Bronchial epithelial cell (primary cell): Measurements from ENCODE around the gene MRPS27. TPM values are rescaled to one million over a fixed set of nuclear protein-coding genes. Genes with fewer than 3 reads are reported as not detected.
"Not testable (repeated sequence)": the region's sequence is repeated elsewhere in the genome, so short reads cannot be mapped to it uniquely, and the experiment has no call there.

Experiments used
- DNase-seq: peaks from one replicate; pipeline ENCODE4 v3.0.0-alpha.2; 2010; ENCODE audit warnings: low read depth
- FAIRE-seq: peaks from 2 replicates; lab custom pipeline; 2011; peaks lifted over from hg19 to GRCh38; lab: Jason Lieb, UNC
- H3K27me3 ChIP-seq: 2 replicates; pipeline ENCODE4 v1.5.1; 2011; ENCODE audit warnings: low read length; ENCODE audit not compliant: control insufficient read depth, insufficient read depth
- H3K36me3 ChIP-seq: 2 replicates; pipeline ENCODE4 v1.5.1; 2011; ENCODE audit warnings: low read length; ENCODE audit not compliant: control insufficient read depth, insufficient read depth
- H3K4me3 ChIP-seq: 2 replicates; pipeline ENCODE4 v1.5.1; 2011; ENCODE audit warnings: mild to moderate bottlenecking, low read depth, low read length, control low read depth
- CTCF ChIP-seq: IDR thresholded peaks from 2 replicates; pipeline ENCODE4 v1.5.1; 2011; ENCODE audit warnings: mild to moderate bottlenecking, moderate library complexity, low read length, control low read depth, inconsistent platforms; ENCODE audit not compliant: insufficient read depth, severe bottlenecking
- total RNA-seq: library from RNA; depleted of rRNA; stranded (reverse); fragments of >200 nt; gene quantifications from 2 replicates; pipeline ENCODE4 v1.2.1, GENCODE V29; 2014

The MRPS27 gene
- total RNA-seq, 1 donor from 2014 or later: 53.4 TPM

- no peak for TF ChIP-seq CTCF
- FAIRE-seq: no peak
- no peak overlapping the region for H3K4me3 ChIP-seq
- H3K36me3 ChIP-seq: no peaks in the 10 kb centered on the region
- peak; percentile 13 for DNase-seq
- H3K27me3 ChIP-seq: no peaks in the 10 kb centered on the region
Measured at GRCh38 chr5:72179816-72180440, 140.1 kb downstream of the MRPS27 start.

- no peak for TF ChIP-seq CTCF
- DNase-seq: peak; percentile 61
- H3K36me3 ChIP-seq: no peaks in the 10 kb centered on the region
- H3K27me3 ChIP-seq: no peaks in the 10 kb centered on the region
- H3K4me3 ChIP-seq: no peak overlapping the region
- FAIRE-seq: no peak
Measured at GRCh38 chr5:72179028-72179815, 140.8 kb downstream of the MRPS27 start.

- TF ChIP-seq CTCF: no peak
- no peak for DNase-seq
- Histone ChIP-seq H3K36me3 (no peaks in the 10 kb centered on the region), H3K4me3 (no peak overlapping the region), H3K27me3 (no peaks in the 10 kb centered on the region)
- FAIRE-seq: no peak
Measured at GRCh38 chr5:72177538-72177937, 142.5 kb downstream of the MRPS27 start.

GRCh38 chr5:72172786-72173185, 147.3 kb downstream of the MRPS27 start:
- no peak for FAIRE-seq
- no peak overlapping the region for H3K4me3 ChIP-seq
- no peaks in the 10 kb centered on the region for H3K36me3 ChIP-seq
- no peak for TF ChIP-seq CTCF
- no peaks in the 10 kb centered on the region for H3K27me3 ChIP-seq
- DNase-seq: no peak

GRCh38 chr5:72171667-72172066, 148.4 kb downstream of the MRPS27 start:
- no peak overlapping the region for H3K4me3 ChIP-seq

GRCh38 chr5:72171181-72171580, 148.9 kb downstream of the MRPS27 start:
- H3K27me3 ChIP-seq, FAIRE-seq, H3K36me3 ChIP-seq, DNase-seq, H3K4me3 ChIP-seq: not testable (repeated sequence)

More at GRCh38 chr5:72171667-72172066, 148.4 kb downstream of the MRPS27 start:
- Histone ChIP-seq H3K27me3 (no peaks in the 10 kb centered on the region), H3K36me3 (no peaks in the 10 kb centered on the region)
- DNase-seq: no peak
- TF ChIP-seq CTCF: no peak
- no peak for FAIRE-seq
